Measurements from ENCODE around the gene TBC1D30. TPM values are rescaled to one million over a fixed set of nuclear protein-coding genes. Genes with fewer than 3 reads are reported as not detected.

Gene TBC1D30
- total RNA-seq, 1 experiment from 2014 or later: 3.6 TPM

GRCh38 chr12:64883264-64884163, 59.1 kb downstream of the TBC1D30 start (continued):
- TF ChIP-seq MYBL2 (CRISPR knock-in tag; IDR thresholded peaks at IDR 0.05): no peak
- TF ChIP-seq ERG (CRISPR knock-in tag; IDR thresholded peaks at IDR 0.05): no peak

- H3K4me1 Mint-ChIP-seq: peaks cover 14% of the 10 kb centered on the region
- CTCF ChIA-PET: interaction anchor here (0.5 to 3.6 kb wide), 11 partner anchors 9 to 399 kb away, joined by 3 to 23 read pairs (median 4); partner anchors contain the start of gene WIF1
Observed at GRCh38 chr12:64884164-64884542, 59.7 kb downstream of the TBC1D30 start.

More at GRCh38 chr12:64884164-64884542, 59.7 kb downstream of the TBC1D30 start:
- peaks cover 4% of the 10 kb centered on the region; the same call in 1 of the 2 replicates for H3K9me3 Mint-ChIP-seq
- H3K27ac Mint-ChIP-seq: no peak overlapping the region
- no peaks in the 10 kb centered on the region for H3K36me3 Mint-ChIP-seq
- no peak for DNase-seq (ENCODE audit: low spot score)
- TF ChIP-seq ETV6 (CRISPR knock-in tag; IDR thresholded peaks at IDR 0.05) (no peak), TEAD1 (CRISPR knock-in tag; IDR thresholded peaks at IDR 0.05) (no peak), MXD4 (CRISPR knock-in tag; IDR thresholded peaks at IDR 0.05; ENCODE audit: borderline replicate concordance) (no peak), ZNF512 (CRISPR knock-in tag; IDR thresholded peaks at IDR 0.05; ENCODE audit: borderline replicate concordance) (no peak), ATF2 (CRISPR knock-in tag; IDR thresholded peaks at IDR 0.05; ENCODE audit: borderline replicate concordance, low read depth) (no peak), NR2C2 (CRISPR knock-in tag; IDR thresholded peaks at IDR 0.05) (no peak), AR (CRISPR knock-in tag; IDR thresholded peaks at IDR 0.05) (no peak), NR3C1 (CRISPR knock-in tag; conservative IDR thresholded peaks at IDR 0.05; ENCODE audit: low read depth) (no peak), MLX (CRISPR knock-in tag; IDR thresholded peaks at IDR 0.05) (no peak), ATF1 (CRISPR knock-in tag; IDR thresholded peaks at IDR 0.05) (no peak), STAT6 (CRISPR knock-in tag; conservative IDR thresholded peaks at IDR 0.05; ENCODE audit: low read depth) (no peak), IRF1 (CRISPR knock-in tag; IDR thresholded peaks at IDR 0.05) (no peak), TEAD4 (CRISPR knock-in tag; IDR thresholded peaks at IDR 0.05) (no peak), GABPB1 (CRISPR knock-in tag; IDR thresholded peaks at IDR 0.05) (no peak), NFE2L1 (CRISPR knock-in tag; IDR thresholded peaks at IDR 0.05) (no peak), PRDM15 (CRISPR knock-in tag; IDR thresholded peaks at IDR 0.05) (no peak), ZNF317 (CRISPR knock-in tag; IDR thresholded peaks at IDR 0.05; ENCODE audit: borderline replicate concordance, low read depth) (no peak)
- POLR2A ChIA-PET: no interaction called here
- no peak for ATAC-seq
- H3K4me3 Mint-ChIP-seq: no peak overlapping the region
- H3K27me3 Mint-ChIP-seq (ENCODE audit: low read depth): peaks cover 39% of the 10 kb centered on the region

All from WTC11 (cell line).